Endodermal cell (in vitro differentiated cells): ENCODE measurements around the gene GINS1. TPM values are rescaled to one million over a fixed set of nuclear protein-coding genes. Genes with fewer than 3 reads are reported as not detected.

Experiments
- DNase-seq: peaks from one replicate; pipeline ENCODE4 v3.0.0-alpha.2; 2017
- H3K27ac ChIP-seq: 2 replicates; pipeline ENCODE4 v1.5.1; 2013; ENCODE audit warnings: mild to moderate bottlenecking, low read depth, low read length, moderate library complexity
- H3K27me3 ChIP-seq: 2 replicates; pipeline ENCODE4 v1.6.1; 2013; ENCODE audit warnings: mild to moderate bottlenecking, low read length, moderate library complexity; ENCODE audit not compliant: insufficient read depth, control insufficient read depth, poor library complexity, severe bottlenecking
- H3K36me3 ChIP-seq: 2 replicates; pipeline ENCODE4 v1.7.0; 2013; ENCODE audit warnings: mild to moderate bottlenecking, low read length, moderate library complexity; ENCODE audit not compliant: control insufficient read depth, insufficient read depth
- H3K4me1 ChIP-seq: one replicate; pipeline ENCODE4 v1.7.0; 2013; ENCODE audit warnings: low read length; ENCODE audit not compliant: control insufficient read depth, insufficient read depth
- H3K4me3 ChIP-seq: 2 replicates; pipeline ENCODE4 v1.5.1; 2013; ENCODE audit warnings: mild to moderate bottlenecking, low read length, moderate library complexity
- H3K9ac ChIP-seq: 2 replicates; pipeline ENCODE4 v1.6.1; 2013; ENCODE audit warnings: mild to moderate bottlenecking, low read length, moderate library complexity; ENCODE audit not compliant: poor library complexity, severe bottlenecking; ENCODE audit errors: extremely low read depth
- H3K9me3 ChIP-seq: 2 replicates; pipeline ENCODE4 v1.6.1; 2013; ENCODE audit warnings: mild to moderate bottlenecking, low read length, moderate library complexity; ENCODE audit not compliant: control insufficient read depth
- H3K27ac Mint-ChIP-seq: 2 replicates; pipeline ENCODE4 v1.8.0; 2020; ENCODE audit warnings: mixed read lengths
- H3K27me3 Mint-ChIP-seq: 2 replicates; pipeline ENCODE4 v1.8.0; 2021; ENCODE audit warnings: mild to moderate bottlenecking, mixed read lengths; ENCODE audit not compliant: insufficient read depth
- H3K36me3 Mint-ChIP-seq: 2 replicates; pipeline ENCODE4 v1.8.0; 2020; ENCODE audit warnings: low read depth, mixed read lengths
- H3K4me1 Mint-ChIP-seq: 2 replicates; pipeline ENCODE4 v1.8.0; 2020; ENCODE audit warnings: mixed read lengths
- H3K4me3 Mint-ChIP-seq: 2 replicates; pipeline ENCODE4 v1.8.0; 2020; ENCODE audit warnings: mild to moderate bottlenecking, moderate library complexity, mixed read lengths
- H3K9me3 Mint-ChIP-seq: 2 replicates; pipeline ENCODE4 v1.8.0; 2020; ENCODE audit warnings: mild to moderate bottlenecking, mixed read lengths
- WGBS, 2 experiments: methylation state at CpG; one replicate each; pipeline versions ENCODE4 v1.1.5 to v1.1.7; 2013; ENCODE audit warnings: missing lambda C conversion rate in 2 of 2, mixed read lengths in 1 of 2; ENCODE audit not compliant: insufficient coverage in 1 of 2, insufficient read length in 1 of 2; 5-methylcytosine and 5-hydroxymethylcytosine counted together
- total RNA-seq, 2 donors: library from RNA; stranded (reverse); fragmentation: NEBNext Ultra II Directional in 1 of 2; extraction: Animal tissue kit (Norgen Biotek cat#: 25700) in 1 of 2; gene quantifications; 2 replicates in 1 of 2; 3 replicates in 1 of 2; pipeline ENCODE4 v1.2.1, GENCODE V29; 2021
- TF ChIP-seq, protein P1 (sequence below): fragments of 200-600 bp; sonication (generic); conservative IDR thresholded peaks from 2 replicates; pipeline ENCODE4 v1.5.0; 2021; ENCODE audit warnings: antibody characterized with exemption, mild to moderate bottlenecking

Gene GINS1
- total RNA-seq, 2 donors from 2014 or later = 40.2 to 48.6 TPM

DNA sequence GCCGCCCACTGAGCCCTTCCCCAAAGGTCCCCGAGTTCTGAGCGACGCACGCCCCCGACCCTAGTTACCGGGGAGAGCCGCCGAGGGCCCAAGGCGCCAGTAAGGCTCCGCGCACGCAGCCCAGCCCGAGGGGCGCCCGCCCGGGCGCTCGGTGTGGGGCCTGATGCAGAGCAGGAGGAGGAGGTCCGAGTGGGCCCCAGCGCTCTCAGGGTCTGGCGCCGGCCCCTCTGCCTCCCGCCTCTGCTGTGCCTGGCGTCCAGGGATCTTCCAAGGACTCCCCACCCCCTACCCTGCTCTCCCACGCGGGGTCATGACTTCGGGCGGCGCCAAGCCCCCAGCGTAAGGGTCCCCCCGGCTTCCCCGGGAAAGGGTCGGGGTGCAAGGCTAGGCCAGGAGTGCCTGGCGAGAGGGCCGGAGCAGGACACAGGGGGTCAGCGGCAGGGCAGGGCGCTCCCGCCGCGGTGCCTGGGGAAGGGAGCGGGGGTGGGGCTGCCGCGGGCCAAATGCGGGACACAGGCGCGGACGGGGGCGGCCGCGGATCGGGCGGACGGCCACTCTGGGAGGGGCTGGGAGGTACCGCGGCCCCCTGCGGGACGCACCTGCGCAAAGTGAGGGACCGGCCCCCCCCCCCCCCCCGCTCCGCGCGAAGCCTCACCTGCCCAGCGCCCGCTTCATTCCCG lies 17.5 kb upstream of the GINS1 start:
- Histone ChIP-seq H3K9ac (peak overlapping the region; percentile 16), H3K4me3 (peak overlapping the region; percentile 82), H3K4me1 (no peaks in the 10 kb centered on the region), H3K9me3 (no peaks in the 10 kb centered on the region), H3K27ac (peak overlapping the region; percentile 24), H3K27me3 (no peaks in the 10 kb centered on the region), H3K36me3 (peaks cover 14% of the 10 kb centered on the region)
- peak overlapping the region; percentile 65 for H3K4me3 Mint-ChIP-seq
- TF ChIP-seq, protein P1, sequence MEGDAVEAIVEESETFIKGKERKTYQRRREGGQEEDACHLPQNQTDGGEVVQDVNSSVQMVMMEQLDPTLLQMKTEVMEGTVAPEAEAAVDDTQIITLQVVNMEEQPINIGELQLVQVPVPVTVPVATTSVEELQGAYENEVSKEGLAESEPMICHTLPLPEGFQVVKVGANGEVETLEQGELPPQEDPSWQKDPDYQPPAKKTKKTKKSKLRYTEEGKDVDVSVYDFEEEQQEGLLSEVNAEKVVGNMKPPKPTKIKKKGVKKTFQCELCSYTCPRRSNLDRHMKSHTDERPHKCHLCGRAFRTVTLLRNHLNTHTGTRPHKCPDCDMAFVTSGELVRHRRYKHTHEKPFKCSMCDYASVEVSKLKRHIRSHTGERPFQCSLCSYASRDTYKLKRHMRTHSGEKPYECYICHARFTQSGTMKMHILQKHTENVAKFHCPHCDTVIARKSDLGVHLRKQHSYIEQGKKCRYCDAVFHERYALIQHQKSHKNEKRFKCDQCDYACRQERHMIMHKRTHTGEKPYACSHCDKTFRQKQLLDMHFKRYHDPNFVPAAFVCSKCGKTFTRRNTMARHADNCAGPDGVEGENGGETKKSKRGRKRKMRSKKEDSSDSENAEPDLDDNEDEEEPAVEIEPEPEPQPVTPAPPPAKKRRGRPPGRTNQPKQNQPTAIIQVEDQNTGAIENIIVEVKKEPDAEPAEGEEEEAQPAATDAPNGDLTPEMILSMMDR = no peak
- peaks cover 21% of the 10 kb centered on the region for H3K4me1 Mint-ChIP-seq
- peak overlapping the region; percentile 62 for H3K27ac Mint-ChIP-seq
- peaks cover 14% of the 10 kb centered on the region for H3K36me3 Mint-ChIP-seq
- H3K27me3 Mint-ChIP-seq = peaks cover 2% of the 10 kb centered on the region
- peaks cover 8% of the 10 kb centered on the region for H3K9me3 Mint-ChIP-seq
- DNase-seq = peak; percentile 82
- 0% methylated on average over 23 to 67 of the region's 67 CpGs for WGBS, 2 experiments

DNA sequence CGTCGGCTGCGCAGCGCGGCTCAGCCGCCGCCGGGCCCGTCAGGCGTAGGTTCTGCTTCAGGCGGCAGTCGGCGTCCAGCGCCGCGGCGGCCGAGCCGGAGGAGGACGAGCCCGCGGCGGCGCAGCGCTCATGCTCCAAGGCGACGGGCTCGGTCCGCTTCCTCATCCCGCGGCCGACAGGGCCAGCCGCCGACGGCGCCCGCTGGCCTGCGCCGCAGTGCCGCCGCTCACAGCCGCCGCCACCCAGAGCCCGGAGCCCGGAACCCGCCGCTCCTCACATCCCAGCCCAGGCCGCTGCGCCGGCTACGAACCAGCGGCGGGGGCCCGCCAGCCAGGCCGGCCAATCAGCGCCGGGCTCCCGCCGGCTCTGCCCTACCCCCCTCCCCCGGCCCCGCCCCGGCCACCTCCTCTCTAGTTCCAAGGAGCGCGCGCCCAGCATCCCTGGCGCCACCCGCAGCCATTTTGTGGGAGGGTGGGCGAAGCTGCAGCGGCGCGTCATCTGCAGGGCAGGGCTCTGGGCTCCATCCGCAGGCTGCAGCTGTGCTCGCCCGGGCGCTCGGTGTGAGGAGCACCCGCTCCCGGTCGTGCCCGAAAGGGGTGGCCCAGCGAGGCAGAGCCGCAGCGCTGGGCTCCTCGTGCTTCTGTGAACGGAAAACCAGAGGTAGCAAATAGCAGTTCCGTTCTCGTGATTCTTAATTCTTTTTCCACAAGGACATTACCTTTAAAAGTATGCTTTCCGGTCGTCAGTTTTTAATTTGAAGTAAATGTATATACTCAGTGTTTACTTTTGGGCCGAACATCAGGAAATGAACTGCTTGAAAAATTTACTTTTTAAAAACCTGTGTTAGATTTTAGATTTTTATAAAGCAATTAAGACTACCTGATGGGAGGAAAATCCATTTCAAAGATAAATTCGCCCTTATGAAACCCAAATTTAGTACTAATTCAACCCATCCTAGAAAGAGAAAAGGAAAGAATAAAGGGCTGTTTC lies 16.6 kb upstream of the GINS1 start, which contains the start of gene ABHD12:
TSS of gene ABHD12 (minus strand) at position 298 of the 991 bp plus-strand sequence. CDS start at position 166, 132 bp downstream.
- Histone ChIP-seq H3K27ac (peak within 1 kb of the TSS; percentile 39), H3K9me3 (no peaks in the 10 kb centered on the region), H3K4me1 (no peaks in the 10 kb centered on the region), H3K4me3 (peak within 1 kb of the TSS; percentile 85), H3K36me3 (peaks cover 14% of the 10 kb centered on the region), H3K27me3 (no peaks in the 10 kb centered on the region), H3K9ac (peak within 1 kb of the TSS; percentile 48)
- TF ChIP-seq, protein P1 = no peak
- Mint-ChIP-seq H3K27me3 (peaks cover 2% of the 10 kb centered on the region), H3K27ac (peak within 1 kb of the TSS; percentile 94), H3K4me1 (peaks cover 26% of the 10 kb centered on the region), H3K4me3 (peak within 1 kb of the TSS; percentile 65), H3K36me3 (peaks cover 14% of the 10 kb centered on the region), H3K9me3 (peaks cover 8% of the 10 kb centered on the region)
- DNase-seq = peak; percentile 99
- 0 to 1% methylated on average over 23 to 89 of the region's 91 CpGs for WGBS, 2 experiments

DNA sequence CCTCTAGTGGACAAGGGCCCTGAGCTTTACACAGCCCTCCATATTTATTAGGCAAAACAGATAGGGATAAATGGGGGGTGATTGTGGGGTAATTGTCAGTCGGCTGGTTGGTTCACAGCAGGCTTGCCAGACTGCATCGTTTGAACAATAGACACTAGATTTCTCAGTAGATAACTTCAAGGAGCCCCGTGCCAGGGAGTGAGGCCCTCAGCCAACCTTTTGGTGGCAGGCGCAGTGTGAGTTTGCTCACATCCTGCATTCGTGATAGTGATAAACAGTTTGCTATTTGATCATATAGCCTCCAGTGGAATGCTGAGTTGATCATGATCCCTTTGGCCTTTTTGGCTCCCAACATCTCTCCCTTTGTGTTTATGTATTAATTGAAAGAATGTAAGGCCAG lies 13.2 kb upstream of the GINS1 start:
- peak; percentile 54 for DNase-seq
- H3K27me3 ChIP-seq = no peaks in the 10 kb centered on the region
- H3K4me1 Mint-ChIP-seq = peaks cover 27% of the 10 kb centered on the region
- H3K4me1 ChIP-seq = no peaks in the 10 kb centered on the region
- H3K27ac Mint-ChIP-seq = peak overlapping the region; percentile 10
- TF ChIP-seq, protein P1 = no peak
- 20 to 62% methylated on average over 1 to 5 of the region's 5 CpGs for WGBS, 2 experiments
- H3K27me3 Mint-ChIP-seq = peaks cover under 1% of the 10 kb centered on the region
- no peak overlapping the region for H3K4me3 ChIP-seq
- peaks cover 8% of the 10 kb centered on the region for H3K9me3 Mint-ChIP-seq
- H3K27ac ChIP-seq = no peak overlapping the region
- H3K9me3 ChIP-seq = no peaks in the 10 kb centered on the region
- no peaks in the 10 kb centered on the region for H3K36me3 ChIP-seq
- H3K9ac ChIP-seq = no peak overlapping the region
- H3K36me3 Mint-ChIP-seq = peaks cover 3% of the 10 kb centered on the region
- H3K4me3 Mint-ChIP-seq = no peak overlapping the region
